Neural crest cell (in vitro differentiated cells): ENCODE data around the gene FAM98A. TPM values are rescaled to one million over a fixed set of nuclear protein-coding genes. Genes with fewer than 3 reads are reported as not detected.

Source experiments
- DNase-seq: peaks from one replicate; pipeline ENCODE4 v3.0.0; 2021; ENCODE audit warnings: low read depth, mixed read lengths, low spot score
- H3K27ac Mint-ChIP-seq: one replicate; pipeline ENCODE4 v1.8.0; 2021; ENCODE audit warnings: mild to moderate bottlenecking, mixed read lengths; ENCODE audit not compliant: unreplicated experiment
- H3K27me3 Mint-ChIP-seq: 2 replicates; pipeline ENCODE4 v1.8.0; 2021; ENCODE audit warnings: low read depth, mild to moderate bottlenecking, mixed read lengths
- H3K36me3 Mint-ChIP-seq: 2 replicates; pipeline ENCODE4 v1.8.0; 2021; ENCODE audit warnings: low read depth, mild to moderate bottlenecking, mixed read lengths
- H3K4me1 Mint-ChIP-seq: 2 replicates; pipeline ENCODE4 v1.8.0; 2021; ENCODE audit warnings: mixed read lengths
- H3K4me3 Mint-ChIP-seq: one replicate; pipeline ENCODE4 v1.8.0; 2021; ENCODE audit warnings: mild to moderate bottlenecking, mixed read lengths
- H3K9me3 Mint-ChIP-seq: 2 replicates; pipeline ENCODE4 v1.8.0; 2021; ENCODE audit warnings: mixed read lengths
- CTCF ChIP-seq: fragments of 200-600 bp; sonication (generic); conservative IDR thresholded peaks from 2 replicates; pipeline ENCODE4 v1.5.0; 2021; ENCODE audit warnings: antibody characterized with exemption, mild to moderate bottlenecking
- total RNA-seq: library from RNA; stranded (reverse); gene quantifications from 2 replicates; pipeline ENCODE4 v1.2.1, GENCODE V29; 2021

Gene FAM98A
- total RNA-seq, 1 donor from 2014 or later = 41.7 TPM

- TF ChIP-seq CTCF = no peak
- no peak for DNase-seq
- Mint-ChIP-seq H3K27me3 (no peaks in the 10 kb centered on the region), H3K4me3 (no peak overlapping the region), H3K9me3 (no peaks in the 10 kb centered on the region), H3K36me3 (no peaks in the 10 kb centered on the region), H3K4me1 (peaks cover 15% of the 10 kb centered on the region), H3K27ac (peak overlapping the region; percentile 27)
These were observed 22.0 kb downstream of the FAM98A start for GRCh38 chr2:33577084-33577483.

GRCh38 chr2:33573657-33574056, 25.4 kb downstream of the FAM98A start:
- Mint-ChIP-seq H3K27me3 (no peaks in the 10 kb centered on the region), H3K4me3 (no peak overlapping the region), H3K4me1 (peaks cover 10% of the 10 kb centered on the region), H3K27ac (no peak overlapping the region), H3K36me3 (no peaks in the 10 kb centered on the region), H3K9me3 (no peaks in the 10 kb centered on the region)
- no peak for DNase-seq
- TF ChIP-seq CTCF = no peak

- Mint-ChIP-seq H3K27ac (peak overlapping the region; percentile 75), H3K9me3 (no peaks in the 10 kb centered on the region), H3K4me3 (no peak overlapping the region), H3K36me3 (no peaks in the 10 kb centered on the region), H3K27me3 (no peaks in the 10 kb centered on the region), H3K4me1 (no peaks in the 10 kb centered on the region)
- DNase-seq = no peak
- no peak for TF ChIP-seq CTCF
These were observed 28.4 kb downstream of the FAM98A start for GRCh38 chr2:33570681-33571080.

GRCh38 chr2:33561872-33562271, 37.2 kb downstream of the FAM98A start:
- TF ChIP-seq CTCF = no peak
- Mint-ChIP-seq H3K9me3 (peaks cover 4% of the 10 kb centered on the region), H3K36me3 (no peaks in the 10 kb centered on the region), H3K27me3 (no peaks in the 10 kb centered on the region), H3K4me3 (no peak overlapping the region), H3K27ac (no peak overlapping the region), H3K4me1 (no peaks in the 10 kb centered on the region)
- no peak for DNase-seq

GRCh38 chr2:33560017-33560416, 39.1 kb downstream of the FAM98A start:
- no peak for DNase-seq
- no peak for TF ChIP-seq CTCF

GRCh38 chr2:33559328-33559727, 39.8 kb downstream of the FAM98A start:
- no peak overlapping the region for H3K27ac Mint-ChIP-seq
- H3K4me3 Mint-ChIP-seq = no peak overlapping the region
- no peaks in the 10 kb centered on the region for H3K36me3 Mint-ChIP-seq
- H3K27me3 Mint-ChIP-seq = no peaks in the 10 kb centered on the region
- no peak for DNase-seq
- H3K9me3 Mint-ChIP-seq = peaks cover 4% of the 10 kb centered on the region
- TF ChIP-seq CTCF = no peak
- no peaks in the 10 kb centered on the region for H3K4me1 Mint-ChIP-seq

More at GRCh38 chr2:33560017-33560416, 39.1 kb downstream of the FAM98A start:
- H3K9me3 Mint-ChIP-seq = peaks cover 4% of the 10 kb centered on the region
- H3K36me3 Mint-ChIP-seq = no peaks in the 10 kb centered on the region
- H3K4me1 Mint-ChIP-seq = no peaks in the 10 kb centered on the region
- H3K27me3 Mint-ChIP-seq = no peaks in the 10 kb centered on the region
- H3K27ac Mint-ChIP-seq = no peak overlapping the region
- no peak overlapping the region for H3K4me3 Mint-ChIP-seq
